Stomach (tissue), 4 donors: ENCODE measurements around the gene NIT2.

Source experiments
- EP300 ChIP-seq: sonication (generic); formaldehyde crosslinking; IDR thresholded peaks from one replicate; pipeline ENCODE4 v1.6.1; 2017; ENCODE audit warnings: antibody characterized with exemption
- POLR2A ChIP-seq, 4 donors: fragments of 450-650 bp; IDR thresholded peaks; one replicate each; pipeline ENCODE4 v1.6.1; 2016; ENCODE audit warnings: antibody characterized with exemption in 4 of 4, control low read depth in 2 of 4, mild to moderate bottlenecking in 1 of 4, moderate library complexity in 1 of 4
- POLR2AphosphoS5 ChIP-seq, 3 donors: sonication (generic); formaldehyde crosslinking; IDR thresholded peaks; one replicate each; pipeline ENCODE4 v1.6.1; 2016; ENCODE audit warnings: antibody characterized with exemption in 3 of 3
- TF ChIP-seq, protein P1 (sequence below), 7 experiments: fragments of 450-650 bp in 4 of 7; fragments of 200-600 bp in 3 of 7; sonication (generic) in 3 of 7; IDR thresholded peaks; one replicate each; pipeline ENCODE4 v1.5.1; 2016 to 2019; ENCODE audit warnings: antibody characterized with exemption in 7 of 7, control low read depth in 2 of 7, mild to moderate bottlenecking in 1 of 7

DNA sequence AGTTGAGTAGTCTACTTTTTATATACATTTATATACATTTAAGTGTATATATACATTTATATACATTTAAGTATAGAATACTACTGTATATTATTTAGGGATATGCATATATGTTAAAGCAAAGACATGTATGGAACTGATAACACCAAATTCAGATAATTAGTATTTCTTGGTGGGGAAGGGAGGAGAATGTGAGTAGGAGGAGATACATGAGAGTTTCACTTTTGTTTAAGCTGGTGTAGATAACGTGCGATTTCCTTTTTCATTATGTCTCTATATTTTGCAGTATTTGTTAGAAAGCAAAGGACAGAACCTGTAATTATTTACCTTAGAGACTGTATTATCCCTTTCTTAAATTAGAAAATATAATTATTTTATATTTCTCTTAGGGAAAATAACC lies 16.6 kb upstream of the NIT2 start:
- TF ChIP-seq POLR2A (IDR thresholded peaks at IDR 0.05) (no peak), POLR2AphosphoS5 (IDR thresholded peaks at IDR 0.05) (no peak), EP300 (no peak)
- TF ChIP-seq, protein P1, sequence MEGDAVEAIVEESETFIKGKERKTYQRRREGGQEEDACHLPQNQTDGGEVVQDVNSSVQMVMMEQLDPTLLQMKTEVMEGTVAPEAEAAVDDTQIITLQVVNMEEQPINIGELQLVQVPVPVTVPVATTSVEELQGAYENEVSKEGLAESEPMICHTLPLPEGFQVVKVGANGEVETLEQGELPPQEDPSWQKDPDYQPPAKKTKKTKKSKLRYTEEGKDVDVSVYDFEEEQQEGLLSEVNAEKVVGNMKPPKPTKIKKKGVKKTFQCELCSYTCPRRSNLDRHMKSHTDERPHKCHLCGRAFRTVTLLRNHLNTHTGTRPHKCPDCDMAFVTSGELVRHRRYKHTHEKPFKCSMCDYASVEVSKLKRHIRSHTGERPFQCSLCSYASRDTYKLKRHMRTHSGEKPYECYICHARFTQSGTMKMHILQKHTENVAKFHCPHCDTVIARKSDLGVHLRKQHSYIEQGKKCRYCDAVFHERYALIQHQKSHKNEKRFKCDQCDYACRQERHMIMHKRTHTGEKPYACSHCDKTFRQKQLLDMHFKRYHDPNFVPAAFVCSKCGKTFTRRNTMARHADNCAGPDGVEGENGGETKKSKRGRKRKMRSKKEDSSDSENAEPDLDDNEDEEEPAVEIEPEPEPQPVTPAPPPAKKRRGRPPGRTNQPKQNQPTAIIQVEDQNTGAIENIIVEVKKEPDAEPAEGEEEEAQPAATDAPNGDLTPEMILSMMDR (IDR thresholded peaks at IDR 0.05) = no peak
